Loucy (cell line): ENCODE measurements around the gene SLC31A2.

ENCODE experiments used
- H2AFZ ChIP-seq: fragments of 200-600 bp; sonication (generic); 2 replicates; pipeline ENCODE4 v1.6.0; 2016; ENCODE audit warnings: antibody characterized with exemption, mild to moderate bottlenecking, low read length, moderate library complexity
- H3F3A ChIP-seq: fragments of 200-600 bp; 2 replicates; pipeline ENCODE4 v1.6.0; 2016; ENCODE audit warnings: antibody characterized with exemption, low read depth, mild to moderate bottlenecking
- H3K27me3 ChIP-seq: fragments of 200-600 bp; sonication (generic); 2 replicates; pipeline ENCODE4 v1.6.1; 2014; ENCODE audit warnings: low read length, mild to moderate bottlenecking; ENCODE audit not compliant: insufficient read depth, poor library complexity, severe bottlenecking
- H3K36me3 ChIP-seq: fragments of 200-600 bp; sonication (generic); 2 replicates; pipeline ENCODE4 v1.6.1; 2016; ENCODE audit warnings: low read length; ENCODE audit not compliant: insufficient read depth
- H3K4me1 ChIP-seq: fragments of 200-600 bp; sonication (generic); 2 replicates; pipeline ENCODE4 v1.5.1; 2014; ENCODE audit warnings: low read length, mild to moderate bottlenecking; ENCODE audit not compliant: insufficient read depth, poor library complexity, severe bottlenecking
- H3K4me2 ChIP-seq: fragments of 200-600 bp; sonication (generic); 2 replicates; pipeline ENCODE4 v1.6.0; 2014; ENCODE audit warnings: antibody characterized with exemption, low read length, low read depth, mild to moderate bottlenecking; ENCODE audit not compliant: poor library complexity, severe bottlenecking
- H3K4me3 ChIP-seq: fragments of 200-600 bp; sonication (generic); 2 replicates; pipeline ENCODE4 v1.5.1; 2014; ENCODE audit warnings: low read length, mild to moderate bottlenecking, mixed read lengths; ENCODE audit not compliant: poor library complexity, severe bottlenecking
- H3K79me2 ChIP-seq: fragments of 200-600 bp; sonication (generic); 2 replicates; pipeline ENCODE4 v1.6.1; 2014; ENCODE audit warnings: low read length; ENCODE audit not compliant: insufficient read depth
- H3K9ac ChIP-seq: fragments of 200-600 bp; sonication (generic); 2 replicates; pipeline ENCODE4 v1.6.0; 2014; ENCODE audit warnings: mild to moderate bottlenecking, low read depth, low read length, moderate library complexity; ENCODE audit not compliant: poor library complexity, severe bottlenecking
- H3K9me2 ChIP-seq: fragments of 200-600 bp; sonication (generic); replicated peaks from 2 replicates; pipeline ENCODE4 v1.6.1; 2016; ENCODE audit warnings: low read depth, low read length, mixed read lengths
- H3K9me3 ChIP-seq: fragments of 200-600 bp; sonication (generic); 2 replicates; pipeline ENCODE4 v1.6.1; 2014; ENCODE audit warnings: mild to moderate bottlenecking, antibody characterized with exemption, low read length, low read depth; ENCODE audit not compliant: insufficient read depth
- H4K20me1 ChIP-seq: fragments of 200-600 bp; sonication (generic); 2 replicates; pipeline ENCODE4 v1.6.0; 2014; ENCODE audit warnings: antibody characterized with exemption, low read length, mild to moderate bottlenecking; ENCODE audit not compliant: insufficient read depth, poor library complexity, severe bottlenecking
- EZH2phosphoT487 ChIP-seq: fragments of 200-600 bp; IDR thresholded peaks from 2 replicates; pipeline ENCODE4 v1.6.1; 2018; ENCODE audit warnings: antibody characterized with exemption, mild to moderate bottlenecking, moderate library complexity, borderline replicate concordance
- TF ChIP-seq, protein P1 (sequence below): fragments of 200-600 bp; sonication (generic); conservative IDR thresholded peaks from 2 replicates; pipeline ENCODE4 v1.5.1; 2014; ENCODE audit warnings: mild to moderate bottlenecking, antibody characterized with exemption, low read length

Gene SLC31A2

GRCh38 chr9:113168809-113169208 is 18.0 kb downstream of the SLC31A2 start:
- H2AFZ ChIP-seq: no peak overlapping the region
- H3K9ac ChIP-seq: no peak overlapping the region
- no peaks in the 10 kb centered on the region for H3K27me3 ChIP-seq
- no peak overlapping the region for H3K4me3 ChIP-seq
- TF ChIP-seq, protein P1, sequence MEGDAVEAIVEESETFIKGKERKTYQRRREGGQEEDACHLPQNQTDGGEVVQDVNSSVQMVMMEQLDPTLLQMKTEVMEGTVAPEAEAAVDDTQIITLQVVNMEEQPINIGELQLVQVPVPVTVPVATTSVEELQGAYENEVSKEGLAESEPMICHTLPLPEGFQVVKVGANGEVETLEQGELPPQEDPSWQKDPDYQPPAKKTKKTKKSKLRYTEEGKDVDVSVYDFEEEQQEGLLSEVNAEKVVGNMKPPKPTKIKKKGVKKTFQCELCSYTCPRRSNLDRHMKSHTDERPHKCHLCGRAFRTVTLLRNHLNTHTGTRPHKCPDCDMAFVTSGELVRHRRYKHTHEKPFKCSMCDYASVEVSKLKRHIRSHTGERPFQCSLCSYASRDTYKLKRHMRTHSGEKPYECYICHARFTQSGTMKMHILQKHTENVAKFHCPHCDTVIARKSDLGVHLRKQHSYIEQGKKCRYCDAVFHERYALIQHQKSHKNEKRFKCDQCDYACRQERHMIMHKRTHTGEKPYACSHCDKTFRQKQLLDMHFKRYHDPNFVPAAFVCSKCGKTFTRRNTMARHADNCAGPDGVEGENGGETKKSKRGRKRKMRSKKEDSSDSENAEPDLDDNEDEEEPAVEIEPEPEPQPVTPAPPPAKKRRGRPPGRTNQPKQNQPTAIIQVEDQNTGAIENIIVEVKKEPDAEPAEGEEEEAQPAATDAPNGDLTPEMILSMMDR: no peak
- H3K4me2 ChIP-seq: no peak overlapping the region
- no peaks in the 10 kb centered on the region for H3K9me2 ChIP-seq
- H3K36me3 ChIP-seq: peaks cover 91% of the 10 kb centered on the region
- no peaks in the 10 kb centered on the region for H4K20me1 ChIP-seq
- no peaks in the 10 kb centered on the region for H3K4me1 ChIP-seq
- no peaks in the 10 kb centered on the region for H3K9me3 ChIP-seq
- H3K79me2 ChIP-seq: no peaks in the 10 kb centered on the region
- no peaks in the 10 kb centered on the region for H3F3A ChIP-seq

- Histone ChIP-seq H3K36me3 (peaks cover 90% of the 10 kb centered on the region), H3K27me3 (no peaks in the 10 kb centered on the region), H4K20me1 (no peaks in the 10 kb centered on the region)
Observed at GRCh38 chr9:113173341-113173740, 22.5 kb downstream of the SLC31A2 start.

DNA sequence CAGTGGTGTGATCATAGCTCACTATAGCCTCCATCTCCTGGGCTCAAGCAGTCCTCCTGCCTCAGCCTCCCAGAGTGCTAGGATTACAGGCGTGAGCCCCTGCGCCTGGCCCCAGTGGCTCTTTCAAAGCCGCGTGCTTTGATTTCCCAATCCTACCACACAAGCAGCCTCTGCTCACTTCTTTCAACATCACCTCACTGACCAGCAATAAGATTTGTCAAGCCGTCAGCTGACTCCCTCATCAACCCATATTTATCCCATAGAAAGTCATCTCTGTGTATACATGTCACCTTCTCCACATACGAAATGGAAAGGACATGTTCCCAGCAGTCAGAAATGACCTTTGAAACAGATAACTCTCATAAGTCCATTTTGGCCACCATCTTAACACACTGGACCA is 26.0 kb downstream of the SLC31A2 start:
- no peak overlapping the region for H3K9ac ChIP-seq
- H3K9me2 ChIP-seq: no peaks in the 10 kb centered on the region
- no peaks in the 10 kb centered on the region for H3K9me3 ChIP-seq
- H3K27me3 ChIP-seq: no peaks in the 10 kb centered on the region
- no peaks in the 10 kb centered on the region for H3F3A ChIP-seq
- peaks cover 90% of the 10 kb centered on the region for H3K36me3 ChIP-seq
- H3K4me3 ChIP-seq: no peak overlapping the region
- H3K79me2 ChIP-seq: no peaks in the 10 kb centered on the region
- no peaks in the 10 kb centered on the region for H4K20me1 ChIP-seq
- no peak for TF ChIP-seq EZH2phosphoT487
- TF ChIP-seq, protein P1: no peak
- no peak overlapping the region for H2AFZ ChIP-seq
- H3K4me1 ChIP-seq: no peaks in the 10 kb centered on the region
- H3K4me2 ChIP-seq: no peak overlapping the region

More at GRCh38 chr9:113173341-113173740, 22.5 kb downstream of the SLC31A2 start:
- Histone ChIP-seq H3K9me2 (no peaks in the 10 kb centered on the region), H3K9me3 (no peaks in the 10 kb centered on the region), H2AFZ (no peak overlapping the region), H3K4me3 (no peak overlapping the region), H3F3A (no peaks in the 10 kb centered on the region), H3K4me2 (no peak overlapping the region), H3K9ac (no peak overlapping the region), H3K79me2 (no peaks in the 10 kb centered on the region), H3K4me1 (no peaks in the 10 kb centered on the region)
- TF ChIP-seq, protein P1: no peak
- no peak for TF ChIP-seq EZH2phosphoT487
